LNCAP (cell line): ENCODE results near the gene ABHD15.

Experiments used
- TF ChIP-seq, protein P1 (sequence below): fragments of 450-650 bp; IDR thresholded peaks from 2 replicates; pipeline ENCODE4 v1.5.1; 2017; ENCODE audit warnings: mild to moderate bottlenecking

The ABHD15 gene

DNA sequence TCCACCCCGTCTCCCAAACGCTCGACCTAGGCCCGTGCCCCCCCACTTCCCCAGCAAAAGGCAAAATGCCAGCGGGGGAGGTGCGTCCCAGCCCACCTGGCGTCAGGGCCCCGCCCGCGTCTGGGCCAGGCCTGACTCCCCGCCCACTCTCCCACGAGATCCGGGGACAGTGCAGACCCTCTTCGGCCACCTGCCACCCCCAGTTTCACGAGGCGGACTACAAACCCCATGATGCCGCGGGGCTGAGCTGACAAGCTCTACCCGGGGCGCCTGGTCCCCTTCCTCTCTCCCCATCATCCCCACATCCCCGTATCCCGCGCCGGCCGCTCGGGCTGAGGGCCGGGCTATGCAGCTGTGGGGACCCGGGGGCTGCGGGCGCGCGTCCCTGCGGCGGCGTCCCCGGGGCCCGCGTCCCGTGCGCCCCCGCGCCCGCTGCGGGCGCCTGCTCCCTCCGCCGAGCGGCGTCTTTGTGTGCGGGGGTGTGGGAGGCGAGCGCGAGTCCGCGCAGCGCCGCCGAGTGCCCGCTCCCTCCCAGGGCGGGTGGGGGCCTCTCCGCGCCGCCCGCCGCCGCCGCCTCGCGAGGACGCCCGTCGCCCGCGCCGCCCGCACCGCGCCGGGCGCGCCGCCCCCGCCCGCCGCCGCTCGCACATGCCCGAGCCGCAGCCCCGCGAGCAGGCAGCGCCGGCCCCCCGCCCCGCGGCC, 26.2 kb upstream of the ABHD15 start, which contains the start of gene ANKRD13B:
TSS of gene ANKRD13B (plus strand) at position 283 of the 702 bp plus-strand sequence. CDS start 490 bp downstream, outside the sequence.
- TF ChIP-seq, protein P1, sequence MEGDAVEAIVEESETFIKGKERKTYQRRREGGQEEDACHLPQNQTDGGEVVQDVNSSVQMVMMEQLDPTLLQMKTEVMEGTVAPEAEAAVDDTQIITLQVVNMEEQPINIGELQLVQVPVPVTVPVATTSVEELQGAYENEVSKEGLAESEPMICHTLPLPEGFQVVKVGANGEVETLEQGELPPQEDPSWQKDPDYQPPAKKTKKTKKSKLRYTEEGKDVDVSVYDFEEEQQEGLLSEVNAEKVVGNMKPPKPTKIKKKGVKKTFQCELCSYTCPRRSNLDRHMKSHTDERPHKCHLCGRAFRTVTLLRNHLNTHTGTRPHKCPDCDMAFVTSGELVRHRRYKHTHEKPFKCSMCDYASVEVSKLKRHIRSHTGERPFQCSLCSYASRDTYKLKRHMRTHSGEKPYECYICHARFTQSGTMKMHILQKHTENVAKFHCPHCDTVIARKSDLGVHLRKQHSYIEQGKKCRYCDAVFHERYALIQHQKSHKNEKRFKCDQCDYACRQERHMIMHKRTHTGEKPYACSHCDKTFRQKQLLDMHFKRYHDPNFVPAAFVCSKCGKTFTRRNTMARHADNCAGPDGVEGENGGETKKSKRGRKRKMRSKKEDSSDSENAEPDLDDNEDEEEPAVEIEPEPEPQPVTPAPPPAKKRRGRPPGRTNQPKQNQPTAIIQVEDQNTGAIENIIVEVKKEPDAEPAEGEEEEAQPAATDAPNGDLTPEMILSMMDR: no peak

DNA sequence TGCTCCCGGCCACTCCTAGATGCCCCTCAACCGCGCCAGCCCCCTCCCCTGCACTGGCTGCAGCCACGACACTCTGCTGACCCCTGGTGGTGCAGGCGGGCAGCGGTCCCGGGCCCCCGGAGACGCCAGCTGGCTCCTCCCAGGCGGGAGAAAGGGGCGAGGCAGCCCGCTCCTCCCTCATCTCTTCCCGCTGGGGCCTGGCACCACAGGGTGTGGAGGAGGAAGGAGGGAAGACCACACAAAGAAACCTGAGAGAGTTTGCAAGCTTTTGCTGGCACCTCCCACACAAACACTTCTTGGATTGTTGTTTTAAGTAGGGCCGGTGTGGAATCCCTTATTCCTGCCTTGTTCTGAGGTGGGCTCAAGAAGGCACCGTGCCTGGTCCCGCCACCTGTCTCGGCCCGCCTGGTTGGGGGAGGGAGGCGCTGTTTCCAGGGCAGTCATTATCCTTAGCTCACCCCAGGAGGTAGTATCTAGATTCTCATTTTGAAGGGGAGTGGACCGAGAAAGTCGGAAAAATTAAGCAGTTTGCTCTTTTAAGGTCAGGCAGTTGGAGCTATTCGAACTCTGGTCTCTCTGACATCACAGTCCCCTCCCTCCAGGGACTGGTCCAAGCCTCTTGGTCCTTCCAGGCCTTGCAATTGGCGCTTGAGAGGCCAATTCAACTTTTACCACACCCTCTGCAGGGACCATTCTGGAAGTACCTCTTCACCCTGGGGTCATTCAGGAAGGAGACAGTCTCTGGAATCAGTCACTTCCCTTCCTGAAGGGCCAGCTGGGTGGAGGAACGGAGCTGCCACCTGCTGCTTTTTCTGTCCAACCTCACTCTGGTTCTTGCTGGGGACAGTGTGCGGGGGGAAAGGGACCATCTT, 25.1 kb upstream of the ABHD15 start:
- TF ChIP-seq, protein P1: peak; percentile 98

DNA sequence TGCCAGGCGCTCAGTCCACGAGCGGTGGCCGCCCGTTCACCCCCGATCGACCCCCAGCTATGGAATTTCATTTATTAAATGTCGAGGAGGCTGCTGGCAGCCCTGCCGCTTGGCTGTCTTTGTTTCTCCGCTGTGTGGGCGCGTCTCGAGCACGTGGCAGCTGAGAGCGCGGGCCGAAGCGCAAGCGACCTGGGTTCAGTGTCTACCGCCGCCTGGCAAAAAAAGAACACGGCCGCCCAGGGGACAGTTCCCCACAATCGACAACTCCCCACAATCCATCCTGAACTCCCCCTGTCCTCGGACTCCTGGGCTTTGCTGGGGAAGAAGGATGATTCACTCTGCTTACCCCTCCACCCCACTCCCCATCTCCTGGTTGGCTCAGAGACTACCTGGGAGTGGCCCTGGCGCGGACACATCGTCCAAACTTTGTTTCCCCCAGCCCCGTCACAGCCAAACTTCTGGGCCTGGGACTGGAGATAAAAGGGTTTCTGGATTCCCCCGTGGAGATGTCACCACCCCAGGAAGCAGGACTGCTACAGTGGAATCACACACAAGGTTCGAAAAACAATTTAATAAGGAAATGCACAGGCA, 24.4 kb upstream of the ABHD15 start:
- TF ChIP-seq, protein P1: no peak

DNA sequence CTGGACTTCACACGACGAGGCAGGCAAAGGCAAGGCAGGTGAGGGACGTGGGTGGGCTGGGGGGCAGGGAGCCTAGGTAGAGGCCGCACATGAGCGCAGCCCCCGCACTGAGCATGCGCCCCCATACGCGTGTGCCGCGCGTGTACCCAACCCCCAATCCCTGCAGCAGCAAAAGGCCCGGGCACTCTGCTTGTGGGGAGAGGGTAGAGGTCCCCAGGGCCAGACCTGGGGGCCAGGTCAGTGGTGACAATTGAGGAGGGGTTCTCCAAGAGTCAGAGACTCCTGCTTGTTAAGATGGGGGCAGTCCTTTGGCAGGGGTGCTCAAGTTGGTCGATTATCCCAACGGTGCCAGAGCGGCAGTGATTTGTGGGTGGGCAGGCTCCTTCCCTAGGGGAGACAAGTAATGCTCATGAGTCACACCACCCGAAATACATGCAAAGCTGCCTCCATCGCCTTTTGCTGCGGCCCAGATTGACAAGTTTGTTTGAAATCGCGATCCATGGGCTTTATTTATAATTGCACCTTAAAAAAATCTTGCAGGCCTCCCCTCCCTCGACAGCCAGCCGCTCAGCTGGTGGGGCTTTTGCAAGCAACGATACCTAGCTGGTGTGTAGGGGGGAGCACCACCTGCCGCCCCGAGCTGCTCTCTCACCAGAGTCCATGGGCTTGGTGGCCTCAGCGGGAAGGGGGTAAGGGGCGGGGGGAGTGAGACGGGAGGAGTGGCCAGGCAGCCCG, 23.7 kb upstream of the ABHD15 start:
- TF ChIP-seq, protein P1: no peak

DNA sequence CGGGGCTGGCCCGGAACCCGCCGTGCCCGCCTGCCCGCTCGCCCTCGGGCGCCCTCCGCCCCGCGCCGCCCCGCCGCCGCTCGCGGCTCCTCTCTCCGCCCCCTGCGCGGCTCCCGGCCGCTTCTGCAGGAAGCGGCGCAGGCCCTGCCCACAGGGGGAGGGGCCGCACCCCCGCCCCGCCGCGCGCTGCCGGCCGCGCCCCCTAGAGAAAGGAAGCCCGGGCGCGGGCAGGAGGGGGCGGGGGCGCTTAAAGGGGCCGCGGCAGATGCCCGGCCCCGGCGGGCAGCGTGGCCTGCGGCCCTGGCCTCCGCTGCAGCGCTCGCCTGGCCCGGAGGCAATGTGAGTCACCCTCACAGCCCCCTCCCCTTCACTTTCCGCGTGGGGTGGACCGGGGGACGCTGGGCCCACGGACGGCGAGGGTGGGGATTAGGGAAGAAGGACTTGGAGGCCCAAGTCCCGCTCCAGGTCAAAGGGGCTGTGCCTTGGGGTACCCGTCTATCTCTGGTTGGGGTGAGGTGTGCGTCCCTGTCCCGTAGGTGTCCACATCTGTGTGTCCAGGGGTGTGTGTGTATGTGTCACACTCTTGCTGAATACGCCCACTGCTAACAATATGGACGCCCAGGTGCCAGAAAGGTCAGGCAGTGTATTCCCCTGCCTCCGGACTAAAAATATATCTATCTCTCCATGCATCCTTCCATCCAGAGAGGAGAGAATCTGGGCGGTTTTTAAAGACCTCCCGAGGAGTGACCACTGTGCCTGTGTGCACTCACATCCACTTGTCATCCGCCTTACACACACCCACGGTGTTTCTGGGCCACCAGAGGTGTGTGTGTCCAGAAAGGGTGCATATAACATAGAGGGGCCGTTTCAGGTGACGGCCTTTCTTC, 22.9 kb upstream of the ABHD15 start, which contains the start of gene GIT1:
TSS of gene GIT1 (minus strand) at position 125 of the 887 bp plus-strand sequence. CDS start 270 bp downstream, outside the sequence.
- TF ChIP-seq, protein P1: no peak

DNA sequence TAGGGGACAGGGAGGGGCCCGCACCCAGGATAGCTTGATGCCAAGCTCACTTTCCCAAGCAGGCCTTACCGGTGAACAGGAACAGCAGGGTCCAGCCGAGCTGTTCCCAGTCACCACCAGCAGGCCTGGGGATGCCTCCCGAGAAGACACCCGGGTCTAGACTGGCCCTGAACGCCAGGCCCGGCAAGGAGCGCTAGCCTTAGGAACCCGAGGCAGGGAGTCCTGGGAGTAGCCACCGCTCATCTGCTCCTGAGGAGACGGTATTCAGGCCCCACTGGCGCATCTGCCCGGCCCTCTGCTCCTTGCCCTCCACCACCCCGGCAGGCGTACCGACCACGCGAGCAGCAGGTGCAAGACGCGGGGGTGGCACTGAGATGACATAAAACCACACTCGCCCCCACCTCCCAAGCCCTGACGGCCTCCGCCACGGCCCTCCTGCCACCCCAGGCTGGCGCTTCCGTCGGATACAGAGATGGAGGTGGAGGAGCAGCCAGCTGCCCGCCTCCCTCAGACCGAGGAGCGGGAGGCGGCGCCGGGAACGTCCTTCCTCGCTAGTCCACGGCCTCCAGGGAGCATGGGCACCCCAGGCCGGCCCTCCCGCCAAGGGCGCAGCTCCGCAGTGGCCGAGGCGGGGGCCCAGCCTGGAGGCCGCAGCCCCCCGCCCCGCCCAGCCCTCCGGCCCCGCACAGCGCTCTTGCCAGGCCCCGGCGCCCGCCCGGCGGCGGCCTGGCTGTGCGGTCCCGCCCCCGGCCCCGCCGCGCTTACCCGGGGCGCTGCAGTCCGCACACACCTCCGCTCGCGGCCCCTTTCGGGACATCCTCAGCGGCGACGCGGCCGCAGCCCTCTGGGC, 21.9 kb upstream of the ABHD15 start:
- TF ChIP-seq, protein P1: no peak
